ENCODE data around the gene KIFC1. TPM values are rescaled to one million over a fixed set of nuclear protein-coding genes. Genes with fewer than 3 reads are reported as not detected.

Gene KIFC1
- total RNA-seq, 2 experiments from 2014 or later, result 1.2 to 1.6 TPM

GRCh38 chr6:33414592-33415271 lies 23.1 kb downstream of the KIFC1 start:
- no peak overlapping the region for H3K27ac ChIP-seq (ENCODE audit: low read depth in 1 of 2, low read length in 2 of 2)
- H3K4me3 ChIP-seq (ENCODE audit: low read length), result no peak overlapping the region
- no peak for ATAC-seq (ENCODE audit: poor library complexity)
- no peaks in the 10 kb centered on the region for H3K9me3 ChIP-seq (ENCODE audit: control insufficient read depth in 1 of 2, insufficient read depth in 1 of 2, low read length in 2 of 2)
- POLR2A ChIA-PET, result interaction anchor here (1.0 kb wide), 1 partner anchor 16 kb away, joined by 5 read pairs; no protein-coding TSS in a partner anchor
- Mint-ChIP-seq H3K27ac (peak overlapping the region; percentile 98), H3K36me3 (ENCODE audit: low read depth) (peaks cover 69% of the 10 kb centered on the region), H3K4me1 (ENCODE audit: low read depth) (peaks cover 88% of the 10 kb centered on the region), H3K4me3 (peak overlapping the region; percentile 94), H3K9me3 (no peaks in the 10 kb centered on the region), H3K27me3 (no peaks in the 10 kb centered on the region)
- no peak for TF ChIP-seq CTCF (IDR thresholded peaks at IDR 0.05)
- H3K36me3 ChIP-seq (ENCODE audit: insufficient read depth, low read length), result peaks cover 42% of the 10 kb centered on the region
- intact Hi-C loops (cut with DNase I, micrococcal nuclease), result loop anchor here (5.0 kb wide), 2 partner anchors 102 to 212 kb away; partner anchors contain the start of genes HSD17B8 (in 1 of the 2), RXRB (in 1 of the 2), SLC39A7 (in 1 of the 2) and TAPBP (in 1 of the 2)
- peaks cover 87% of the 10 kb centered on the region for H3K4me1 ChIP-seq (ENCODE audit: insufficient read depth, low read length)
- peak in 1 of 14 experiments; percentile 63 for DNase-seq
- CTCF ChIA-PET, result interaction anchor here (3.2 kb wide), 1 partner anchor 11 kb away, joined by 9 read pairs; no protein-coding TSS in a partner anchor
- no peaks in the 10 kb centered on the region for H3K27me3 ChIP-seq (ENCODE audit: control insufficient read depth in 1 of 2, insufficient read depth in 2 of 2, low read length in 2 of 2)

- TF ChIP-seq CTCF (IDR thresholded peaks at IDR 0.05), result no peak
- H3K9me3 ChIP-seq (ENCODE audit: control insufficient read depth in 1 of 2, insufficient read depth in 1 of 2, low read length in 2 of 2), result no peaks in the 10 kb centered on the region
- intact Hi-C loops (cut with DNase I, micrococcal nuclease), result loop anchor here (2.0 to 5.0 kb wide), 2 partner anchors 15 to 104 kb away; partner anchors contain the start of gene TAPBP (in 1 of the 2)
- no peaks in the 10 kb centered on the region for H3K27me3 Mint-ChIP-seq
- ChIA-PET POLR2A (interaction anchor here (0.7 to 4.8 kb wide), 5 partner anchors 9 to 444 kb away, joined by 3 to 60 read pairs (median 9); partner anchors contain the start of genes PFDN6 and WDR46), CTCF (interaction anchor here (3.2 kb wide), 1 partner anchor 10 kb away, joined by 9 read pairs; no protein-coding TSS in a partner anchor)
- peaks cover 42% of the 10 kb centered on the region for H3K36me3 ChIP-seq (ENCODE audit: insufficient read depth, low read length)
- peak overlapping the region; percentile 94 for H3K27ac ChIP-seq (ENCODE audit: low read depth in 1 of 2, low read length in 2 of 2)
- H3K4me3 Mint-ChIP-seq, result peak overlapping the region; percentile 94
- no peak for ATAC-seq (ENCODE audit: poor library complexity)
- peaks cover 69% of the 10 kb centered on the region for H3K36me3 Mint-ChIP-seq (ENCODE audit: low read depth)
- peaks cover 92% of the 10 kb centered on the region for H3K4me1 ChIP-seq (ENCODE audit: insufficient read depth, low read length)
- peaks cover 84% of the 10 kb centered on the region for H3K4me1 Mint-ChIP-seq (ENCODE audit: low read depth)
- peak overlapping the region; percentile 98 for H3K27ac Mint-ChIP-seq
- H3K27me3 ChIP-seq (ENCODE audit: control insufficient read depth in 1 of 2, insufficient read depth in 2 of 2, low read length in 2 of 2), result no peaks in the 10 kb centered on the region
- DNase-seq, result peak in 1 of 14 experiments; percentile 42
- no peaks in the 10 kb centered on the region for H3K9me3 Mint-ChIP-seq
- no peak overlapping the region for H3K4me3 ChIP-seq (ENCODE audit: low read length)
These were observed 24.2 kb downstream of the KIFC1 start for GRCh38 chr6:33415831-33416230.

GRCh38 chr6:33416386-33417127 lies 24.9 kb downstream of the KIFC1 start:
- Histone ChIP-seq H3K4me3 (ENCODE audit: low read length) (peak overlapping the region; percentile 82), H3K27ac (ENCODE audit: low read depth in 1 of 2, low read length in 2 of 2) (peak overlapping the region; percentile 94), H3K9me3 (ENCODE audit: control insufficient read depth in 1 of 2, insufficient read depth in 1 of 2, low read length in 2 of 2) (no peaks in the 10 kb centered on the region), H3K4me1 (ENCODE audit: insufficient read depth, low read length) (peaks cover 89% of the 10 kb centered on the region), H3K27me3 (ENCODE audit: control insufficient read depth in 1 of 2, insufficient read depth in 2 of 2, low read length in 2 of 2) (no peaks in the 10 kb centered on the region), H3K36me3 (ENCODE audit: insufficient read depth, low read length) (peaks cover 42% of the 10 kb centered on the region)
- ChIA-PET CTCF (interaction anchor here (0.8 to 3.2 kb wide), 4 partner anchors 9 to 295 kb away, joined by 3 to 9 read pairs (median 4); partner anchors contain the start of gene UQCC2), POLR2A (interaction anchor here (0.7 to 4.8 kb wide), 10 partner anchors 9 to 444 kb away, joined by 3 to 60 read pairs (median 15); partner anchors contain the start of genes B3GALT4, PFDN6, WDR46 and ZBTB9)
- peak overlapping the region; percentile 92 for H3K4me3 Mint-ChIP-seq
- peaks cover 87% of the 10 kb centered on the region for H3K4me1 Mint-ChIP-seq (ENCODE audit: low read depth)
- peaks cover 64% of the 10 kb centered on the region for H3K36me3 Mint-ChIP-seq (ENCODE audit: low read depth)
- TF ChIP-seq CTCF (IDR thresholded peaks at IDR 0.05), result no peak
- H3K27me3 Mint-ChIP-seq, result no peaks in the 10 kb centered on the region
- DNase-seq, result peak in 1 of 14 experiments; percentile 48
- ATAC-seq (ENCODE audit: poor library complexity), result no peak
- intact Hi-C loops (cut with DNase I, micrococcal nuclease), result loop anchor here (2.0 to 5.0 kb wide), 2 partner anchors 14 to 104 kb away; partner anchors contain the start of gene TAPBP (in 1 of the 2)
- peak overlapping the region; percentile 98 for H3K27ac Mint-ChIP-seq
- no peaks in the 10 kb centered on the region for H3K9me3 Mint-ChIP-seq
